Effector CD8-positive, alpha-beta T cell (primary cell): ENCODE results near the gene MACROD1.
"Not testable (repeated sequence)": the region's sequence is repeated elsewhere in the genome, so short reads cannot be mapped to it uniquely, and the experiment has no call there.

Experiments
- DNase-seq: peaks from one replicate; lab custom pipeline; 2025; lab: John Stamatoyannopoulos, UW

MACROD1 gene

GRCh38 chr11:64058494-64058893, 107.4 kb downstream of the MACROD1 start:
- DNase-seq: no peak

GRCh38 chr11:64057890-64058289, 108.0 kb downstream of the MACROD1 start:
- DNase-seq: no peak

GRCh38 chr11:64056861-64057260, 109.1 kb downstream of the MACROD1 start:
- DNase-seq: no peak

GRCh38 chr11:64056213-64056785, 109.6 kb downstream of the MACROD1 start:
- DNase-seq: no peak

GRCh38 chr11:64055077-64055476, 110.8 kb downstream of the MACROD1 start:
- no peak for DNase-seq

GRCh38 chr11:64053699-64054098, 112.2 kb downstream of the MACROD1 start:
- no peak for DNase-seq

- no peak for DNase-seq
Observed at GRCh38 chr11:64052938-64053622, 112.8 kb downstream of the MACROD1 start.

- DNase-seq: no peak
Observed at GRCh38 chr11:64052436-64052835, 113.5 kb downstream of the MACROD1 start.

GRCh38 chr11:64051297-64051696, 114.6 kb downstream of the MACROD1 start:
- no peak for DNase-seq

GRCh38 chr11:64049509-64049908, 116.4 kb downstream of the MACROD1 start:
- no peak for DNase-seq

GRCh38 chr11:64048042-64048854, 117.7 kb downstream of the MACROD1 start:
- DNase-seq: no peak

GRCh38 chr11:64047373-64047772, 118.5 kb downstream of the MACROD1 start:
- DNase-seq: not testable (repeated sequence)

GRCh38 chr11:64045700-64046099, 120.2 kb downstream of the MACROD1 start:
- DNase-seq: no peak

- no peak for DNase-seq
Observed at GRCh38 chr11:64044730-64045393, 121.1 kb downstream of the MACROD1 start.

- no peak for DNase-seq
Observed at GRCh38 chr11:64043545-64043944, 122.4 kb downstream of the MACROD1 start.

- no peak for DNase-seq
Observed at GRCh38 chr11:64042301-64042700, 123.6 kb downstream of the MACROD1 start.

GRCh38 chr11:64041846-64042245, 124.1 kb downstream of the MACROD1 start:
- DNase-seq: no peak

GRCh38 chr11:64040684-64041322, 125.1 kb downstream of the MACROD1 start:
- DNase-seq: no peak

GRCh38 chr11:64039012-64039665, 126.8 kb downstream of the MACROD1 start:
- DNase-seq: no peak

- no peak for DNase-seq
Observed at GRCh38 chr11:64038500-64038899, 127.4 kb downstream of the MACROD1 start.

GRCh38 chr11:64037027-64037634, 128.8 kb downstream of the MACROD1 start:
- DNase-seq: no peak
